Measurements from ENCODE around the gene SLC30A4. TPM values are rescaled to one million over a fixed set of nuclear protein-coding genes. Genes with fewer than 3 reads are reported as not detected.

The SLC30A4 gene
- polyA plus RNA-seq, 1 of the 3 experiments (the other 2 are of a cell fraction), result 1.9 TPM

GRCh38 chr15:45495588-45495987, 27.0 kb downstream of the SLC30A4 start (continued):
- TF ChIP-seq EZH2phosphoT487 (IDR thresholded peaks at IDR 0.05; ENCODE audit: borderline replicate concordance, low read depth) (no peak), ELF1 (IDR thresholded peaks at IDR 0.05) (no peak), GATA2 (CRISPR knock-in tag; IDR thresholded peaks at IDR 0.05) (no peak)

GRCh38 chr15:45489690-45490238, 32.8 kb downstream of the SLC30A4 start:
- ChIA-PET CTCF (interaction anchor here (0.6 to 1.9 kb wide), 5 partner anchors 9 to 320 kb away, joined by 3 to 11 read pairs (median 3); no protein-coding TSS in a partner anchor), POLR2A (no interaction called here)
- Histone ChIP-seq H3K36me3 (replicated peaks in 1 of 2; ENCODE audit: control insufficient read depth in 1 of 2, insufficient read depth in 2 of 2, low read length in 1 of 2) (peaks cover 7 to 11% of the 10 kb centered on the region in 2 experiments), H2AFZ (ENCODE audit: low read depth) (no peak overlapping the region), H3K9me2 (no peaks in the 10 kb centered on the region), H3K27ac (ENCODE audit: low read depth in 2 of 2, low read length in 1 of 2) (no peak overlapping the region), H3K4me3 (ENCODE audit: low read depth in 2 of 2, low read length in 1 of 2) (no peak overlapping the region), H3K79me2 (ENCODE audit: insufficient read depth) (no peaks in the 10 kb centered on the region), H3K4me1 (ENCODE audit: control insufficient read depth in 1 of 2, insufficient read depth in 2 of 2, low read depth in 1 of 2, low read length in 1 of 2) (no peaks in the 10 kb centered on the region), H3K9ac (no peak overlapping the region), H3K9me3 (no peaks in the 10 kb centered on the region), H3K27me3 (ENCODE audit: insufficient read depth) (no peaks in the 10 kb centered on the region), H3K4me2 (no peak overlapping the region), H4K20me1 (ENCODE audit: insufficient read depth) (no peaks in the 10 kb centered on the region), H3F3A (replicated peaks; ENCODE audit: insufficient read depth) (no peaks in the 10 kb centered on the region)
- no peak for DNase-seq
- TF ChIP-seq, protein P1, sequence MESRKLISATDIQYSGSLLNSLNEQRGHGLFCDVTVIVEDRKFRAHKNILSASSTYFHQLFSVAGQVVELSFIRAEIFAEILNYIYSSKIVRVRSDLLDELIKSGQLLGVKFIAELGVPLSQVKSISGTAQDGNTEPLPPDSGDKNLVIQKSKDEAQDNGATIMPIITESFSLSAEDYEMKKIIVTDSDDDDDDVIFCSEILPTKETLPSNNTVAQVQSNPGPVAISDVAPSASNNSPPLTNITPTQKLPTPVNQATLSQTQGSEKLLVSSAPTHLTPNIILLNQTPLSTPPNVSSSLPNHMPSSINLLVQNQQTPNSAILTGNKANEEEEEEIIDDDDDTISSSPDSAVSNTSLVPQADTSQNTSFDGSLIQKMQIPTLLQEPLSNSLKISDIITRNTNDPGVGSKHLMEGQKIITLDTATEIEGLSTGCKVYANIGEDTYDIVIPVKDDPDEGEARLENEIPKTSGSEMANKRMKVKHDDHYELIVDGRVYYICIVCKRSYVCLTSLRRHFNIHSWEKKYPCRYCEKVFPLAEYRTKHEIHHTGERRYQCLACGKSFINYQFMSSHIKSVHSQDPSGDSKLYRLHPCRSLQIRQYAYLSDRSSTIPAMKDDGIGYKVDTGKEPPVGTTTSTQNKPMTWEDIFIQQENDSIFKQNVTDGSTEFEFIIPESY (IDR thresholded peaks at IDR 0.05; ENCODE audit: borderline replicate concordance, low read depth), result no peak
- no peak for TF ChIP-seq REST (IDR thresholded peaks at IDR 0.05; ENCODE audit: low read depth, low read length)
- no peak for TF ChIP-seq NRF1 (IDR thresholded peaks at IDR 0.05; ENCODE audit: low read depth, low read length)
- TF ChIP-seq RXRA (IDR thresholded peaks at IDR 0.05; ENCODE audit: borderline replicate concordance, low read depth), result no peak
- no peak for TF ChIP-seq JUND (IDR thresholded peaks at IDR 0.05)
- TF ChIP-seq RFX5 (IDR thresholded peaks at IDR 0.05; ENCODE audit: low read length), result no peak
- no peak for TF ChIP-seq MEF2A (IDR thresholded peaks at IDR 0.05; ENCODE audit: borderline replicate concordance, low read depth)
- no peak for TF ChIP-seq MXI1 (IDR thresholded peaks at IDR 0.05; ENCODE audit: low read depth, low read length)
- no peak for TF ChIP-seq TCF12 (IDR thresholded peaks at IDR 0.05)
- no peak for TF ChIP-seq EP300 (IDR thresholded peaks at IDR 0.05; ENCODE audit: borderline replicate concordance in 1 of 2, low read depth in 1 of 2, low read length in 1 of 2)
- 50% methylated on average over 1 of the region's 1 CpG for WGBS (ENCODE audit: low lambda C conversion rate)
